PFSK-1 (cell line): Measurements from ENCODE around the gene PPIB.

Experiments
- POLR2AphosphoS5 ChIP-seq: IDR thresholded peaks from 2 replicates; pipeline ENCODE4 v1.6.1; 2012; ENCODE audit warnings: low read depth, mild to moderate bottlenecking, control low read depth, low read length, moderate library complexity
- TAF1 ChIP-seq: IDR thresholded peaks from 2 replicates; pipeline ENCODE4 v1.6.1; 2012; ENCODE audit warnings: low read length, control low read depth, borderline replicate concordance; ENCODE audit not compliant: insufficient read depth
- TF ChIP-seq, protein P1 (sequence below), 2 experiments: IDR thresholded peaks; 2 replicates each; pipeline versions ENCODE4 v1.6.1 to v1.8.0; 2011 to 2012; ENCODE audit warnings: low read depth in 2 of 2, low read length in 2 of 2, control low read depth in 1 of 2, inconsistent platforms in 1 of 2, mild to moderate bottlenecking in 1 of 2, moderate library complexity in 1 of 2; ENCODE audit not compliant: insufficient read depth in 1 of 2

DNA sequence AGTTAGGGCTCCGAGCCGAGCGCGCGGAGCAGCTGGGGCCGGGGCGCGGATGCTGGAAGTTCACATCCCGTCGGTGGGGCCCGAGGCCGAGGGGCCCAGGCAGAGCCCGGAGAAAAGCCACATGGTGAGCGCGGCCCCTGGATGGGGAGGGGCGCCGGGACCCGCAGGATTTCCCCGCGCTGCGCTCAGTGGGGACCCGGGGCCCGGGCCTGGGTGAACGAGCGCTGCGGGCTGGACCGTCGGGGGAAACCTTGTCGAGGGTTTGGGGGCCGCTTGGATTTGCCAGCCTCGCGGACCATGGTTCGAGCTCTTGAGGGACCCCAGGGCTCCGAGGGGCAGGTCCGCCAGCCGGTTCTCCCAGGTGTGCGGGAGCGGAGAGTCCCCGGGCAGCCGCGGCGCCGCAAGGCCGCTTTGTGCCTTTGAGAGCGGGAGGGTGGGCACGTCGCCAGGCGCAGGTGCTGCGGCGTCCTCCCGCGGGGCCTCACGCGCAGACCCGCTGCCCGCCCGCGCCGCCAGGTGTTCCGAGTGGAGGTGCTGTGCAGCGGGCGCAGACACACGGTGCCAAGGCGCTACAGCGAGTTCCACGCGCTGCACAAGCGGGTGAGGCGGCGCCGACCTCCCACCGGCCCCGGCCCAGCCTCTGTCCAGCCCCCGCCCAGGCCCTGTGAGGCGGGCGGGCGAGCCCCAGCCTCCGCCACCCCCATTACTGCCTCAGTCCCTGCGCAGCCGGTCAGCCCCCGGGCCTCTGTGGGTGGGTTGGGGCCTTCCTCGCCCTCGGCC is 10.9 kb downstream of the PPIB start, which contains the start of gene SNX22:
- TF ChIP-seq POLR2AphosphoS5 (no peak), TAF1 (no peak)
- TF ChIP-seq, protein P1, sequence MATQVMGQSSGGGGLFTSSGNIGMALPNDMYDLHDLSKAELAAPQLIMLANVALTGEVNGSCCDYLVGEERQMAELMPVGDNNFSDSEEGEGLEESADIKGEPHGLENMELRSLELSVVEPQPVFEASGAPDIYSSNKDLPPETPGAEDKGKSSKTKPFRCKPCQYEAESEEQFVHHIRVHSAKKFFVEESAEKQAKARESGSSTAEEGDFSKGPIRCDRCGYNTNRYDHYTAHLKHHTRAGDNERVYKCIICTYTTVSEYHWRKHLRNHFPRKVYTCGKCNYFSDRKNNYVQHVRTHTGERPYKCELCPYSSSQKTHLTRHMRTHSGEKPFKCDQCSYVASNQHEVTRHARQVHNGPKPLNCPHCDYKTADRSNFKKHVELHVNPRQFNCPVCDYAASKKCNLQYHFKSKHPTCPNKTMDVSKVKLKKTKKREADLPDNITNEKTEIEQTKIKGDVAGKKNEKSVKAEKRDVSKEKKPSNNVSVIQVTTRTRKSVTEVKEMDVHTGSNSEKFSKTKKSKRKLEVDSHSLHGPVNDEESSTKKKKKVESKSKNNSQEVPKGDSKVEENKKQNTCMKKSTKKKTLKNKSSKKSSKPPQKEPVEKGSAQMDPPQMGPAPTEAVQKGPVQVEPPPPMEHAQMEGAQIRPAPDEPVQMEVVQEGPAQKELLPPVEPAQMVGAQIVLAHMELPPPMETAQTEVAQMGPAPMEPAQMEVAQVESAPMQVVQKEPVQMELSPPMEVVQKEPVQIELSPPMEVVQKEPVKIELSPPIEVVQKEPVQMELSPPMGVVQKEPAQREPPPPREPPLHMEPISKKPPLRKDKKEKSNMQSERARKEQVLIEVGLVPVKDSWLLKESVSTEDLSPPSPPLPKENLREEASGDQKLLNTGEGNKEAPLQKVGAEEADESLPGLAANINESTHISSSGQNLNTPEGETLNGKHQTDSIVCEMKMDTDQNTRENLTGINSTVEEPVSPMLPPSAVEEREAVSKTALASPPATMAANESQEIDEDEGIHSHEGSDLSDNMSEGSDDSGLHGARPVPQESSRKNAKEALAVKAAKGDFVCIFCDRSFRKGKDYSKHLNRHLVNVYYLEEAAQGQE (IDR thresholded peaks at IDR 0.05; ENCODE audit: insufficient read depth in 1 of 2, low read depth in 2 of 2, low read length in 2 of 2), result no peak
